ENCODE data around the gene ZWILCH. TPM values are rescaled to one million over a fixed set of nuclear protein-coding genes. Genes with fewer than 3 reads are reported as not detected.

ZWILCH gene
- total and polyA plus RNA-seq, 2 experiments from 2014 or later, result 51.0 to 64.1 TPM

DNA sequence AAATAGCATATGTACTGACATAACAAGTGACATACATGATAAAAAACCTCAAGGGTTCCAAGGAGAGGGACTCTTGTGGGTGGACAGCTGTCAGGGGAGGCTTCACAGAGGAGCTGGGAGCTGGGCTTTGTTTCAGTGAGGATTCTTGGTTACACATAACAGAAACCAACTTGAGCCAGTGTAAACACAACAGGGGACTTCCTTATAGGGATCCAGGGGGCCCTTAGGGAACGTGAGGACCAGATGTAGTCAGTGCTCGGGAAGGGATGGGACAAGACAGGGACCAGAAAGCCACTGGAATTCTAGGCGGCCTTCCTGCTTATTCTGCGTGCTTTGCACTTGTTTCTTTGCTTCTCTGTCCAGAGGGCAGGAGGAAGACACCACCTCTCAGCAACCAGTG is 42.5 kb upstream of the ZWILCH start:
- Histone ChIP-seq H3K36me3 (ENCODE audit: insufficient read depth) (no peaks in the 10 kb centered on the region; the same call in 1 of the 2 replicates), H2AFZ (no peak overlapping the region), H3K4me2 (no peak overlapping the region), H3K4me1 (ENCODE audit: insufficient read depth) (peaks cover 27% of the 10 kb centered on the region), H3K9me2 (ENCODE audit: insufficient read depth) (no peaks in the 10 kb centered on the region), H3K79me2 (replicated peaks; ENCODE audit: insufficient read depth) (no peaks in the 10 kb centered on the region), H3K27ac (ENCODE audit: low read depth) (0 out of 2 replicates have a peak overlapping the region, but pooled peaks have one; percentile 67), H3K27me3 (ENCODE audit: insufficient read depth) (no peaks in the 10 kb centered on the region), H4K20me1 (replicated peaks; ENCODE audit: insufficient read depth) (peaks cover 11% of the 10 kb centered on the region), H3K4me3 (no peak overlapping the region), H3F3A (replicated peaks; ENCODE audit: low read depth) (no peaks in the 10 kb centered on the region)
- H3K4me3 Mint-ChIP-seq, result no peak overlapping the region
- ATAC-seq (peak; percentile 69), DNase-seq (ENCODE audit: low spot score) (peak; percentile 43)
- TF ChIP-seq, protein P1, sequence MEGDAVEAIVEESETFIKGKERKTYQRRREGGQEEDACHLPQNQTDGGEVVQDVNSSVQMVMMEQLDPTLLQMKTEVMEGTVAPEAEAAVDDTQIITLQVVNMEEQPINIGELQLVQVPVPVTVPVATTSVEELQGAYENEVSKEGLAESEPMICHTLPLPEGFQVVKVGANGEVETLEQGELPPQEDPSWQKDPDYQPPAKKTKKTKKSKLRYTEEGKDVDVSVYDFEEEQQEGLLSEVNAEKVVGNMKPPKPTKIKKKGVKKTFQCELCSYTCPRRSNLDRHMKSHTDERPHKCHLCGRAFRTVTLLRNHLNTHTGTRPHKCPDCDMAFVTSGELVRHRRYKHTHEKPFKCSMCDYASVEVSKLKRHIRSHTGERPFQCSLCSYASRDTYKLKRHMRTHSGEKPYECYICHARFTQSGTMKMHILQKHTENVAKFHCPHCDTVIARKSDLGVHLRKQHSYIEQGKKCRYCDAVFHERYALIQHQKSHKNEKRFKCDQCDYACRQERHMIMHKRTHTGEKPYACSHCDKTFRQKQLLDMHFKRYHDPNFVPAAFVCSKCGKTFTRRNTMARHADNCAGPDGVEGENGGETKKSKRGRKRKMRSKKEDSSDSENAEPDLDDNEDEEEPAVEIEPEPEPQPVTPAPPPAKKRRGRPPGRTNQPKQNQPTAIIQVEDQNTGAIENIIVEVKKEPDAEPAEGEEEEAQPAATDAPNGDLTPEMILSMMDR (conservative IDR thresholded peaks at IDR 0.05; ENCODE audit: low read depth in 2 of 2), result no peak
- TF ChIP-seq, protein P2, sequence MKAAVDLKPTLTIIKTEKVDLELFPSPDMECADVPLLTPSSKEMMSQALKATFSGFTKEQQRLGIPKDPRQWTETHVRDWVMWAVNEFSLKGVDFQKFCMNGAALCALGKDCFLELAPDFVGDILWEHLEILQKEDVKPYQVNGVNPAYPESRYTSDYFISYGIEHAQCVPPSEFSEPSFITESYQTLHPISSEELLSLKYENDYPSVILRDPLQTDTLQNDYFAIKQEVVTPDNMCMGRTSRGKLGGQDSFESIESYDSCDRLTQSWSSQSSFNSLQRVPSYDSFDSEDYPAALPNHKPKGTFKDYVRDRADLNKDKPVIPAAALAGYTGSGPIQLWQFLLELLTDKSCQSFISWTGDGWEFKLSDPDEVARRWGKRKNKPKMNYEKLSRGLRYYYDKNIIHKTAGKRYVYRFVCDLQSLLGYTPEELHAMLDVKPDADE (IDR thresholded peaks at IDR 0.05), result no peak
- TF ChIP-seq ZNF114 (CRISPR knock-in tag; IDR thresholded peaks at IDR 0.05), result no peak
- no peak for TF ChIP-seq NANOG (IDR thresholded peaks at IDR 0.05; ENCODE audit: borderline replicate concordance)
- TF ChIP-seq, protein P3, sequence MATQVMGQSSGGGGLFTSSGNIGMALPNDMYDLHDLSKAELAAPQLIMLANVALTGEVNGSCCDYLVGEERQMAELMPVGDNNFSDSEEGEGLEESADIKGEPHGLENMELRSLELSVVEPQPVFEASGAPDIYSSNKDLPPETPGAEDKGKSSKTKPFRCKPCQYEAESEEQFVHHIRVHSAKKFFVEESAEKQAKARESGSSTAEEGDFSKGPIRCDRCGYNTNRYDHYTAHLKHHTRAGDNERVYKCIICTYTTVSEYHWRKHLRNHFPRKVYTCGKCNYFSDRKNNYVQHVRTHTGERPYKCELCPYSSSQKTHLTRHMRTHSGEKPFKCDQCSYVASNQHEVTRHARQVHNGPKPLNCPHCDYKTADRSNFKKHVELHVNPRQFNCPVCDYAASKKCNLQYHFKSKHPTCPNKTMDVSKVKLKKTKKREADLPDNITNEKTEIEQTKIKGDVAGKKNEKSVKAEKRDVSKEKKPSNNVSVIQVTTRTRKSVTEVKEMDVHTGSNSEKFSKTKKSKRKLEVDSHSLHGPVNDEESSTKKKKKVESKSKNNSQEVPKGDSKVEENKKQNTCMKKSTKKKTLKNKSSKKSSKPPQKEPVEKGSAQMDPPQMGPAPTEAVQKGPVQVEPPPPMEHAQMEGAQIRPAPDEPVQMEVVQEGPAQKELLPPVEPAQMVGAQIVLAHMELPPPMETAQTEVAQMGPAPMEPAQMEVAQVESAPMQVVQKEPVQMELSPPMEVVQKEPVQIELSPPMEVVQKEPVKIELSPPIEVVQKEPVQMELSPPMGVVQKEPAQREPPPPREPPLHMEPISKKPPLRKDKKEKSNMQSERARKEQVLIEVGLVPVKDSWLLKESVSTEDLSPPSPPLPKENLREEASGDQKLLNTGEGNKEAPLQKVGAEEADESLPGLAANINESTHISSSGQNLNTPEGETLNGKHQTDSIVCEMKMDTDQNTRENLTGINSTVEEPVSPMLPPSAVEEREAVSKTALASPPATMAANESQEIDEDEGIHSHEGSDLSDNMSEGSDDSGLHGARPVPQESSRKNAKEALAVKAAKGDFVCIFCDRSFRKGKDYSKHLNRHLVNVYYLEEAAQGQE (IDR thresholded peaks at IDR 0.05; ENCODE audit: unreplicated experiment), result no peak
- TF ChIP-seq EZH2 (IDR thresholded peaks at IDR 0.05; ENCODE audit: low read depth, unreplicated experiment), result no peak
- TF ChIP-seq EZH2phosphoT487 (IDR thresholded peaks at IDR 0.05; ENCODE audit: unreplicated experiment), result no peak
- no peak for TF ChIP-seq CREB1 (CRISPR knock-in tag; IDR thresholded peaks at IDR 0.05; ENCODE audit: low read depth)
- no peak for TF ChIP-seq POLR2AphosphoS5 (IDR thresholded peaks at IDR 0.05; ENCODE audit: low read depth)
- TF ChIP-seq, protein P4, sequence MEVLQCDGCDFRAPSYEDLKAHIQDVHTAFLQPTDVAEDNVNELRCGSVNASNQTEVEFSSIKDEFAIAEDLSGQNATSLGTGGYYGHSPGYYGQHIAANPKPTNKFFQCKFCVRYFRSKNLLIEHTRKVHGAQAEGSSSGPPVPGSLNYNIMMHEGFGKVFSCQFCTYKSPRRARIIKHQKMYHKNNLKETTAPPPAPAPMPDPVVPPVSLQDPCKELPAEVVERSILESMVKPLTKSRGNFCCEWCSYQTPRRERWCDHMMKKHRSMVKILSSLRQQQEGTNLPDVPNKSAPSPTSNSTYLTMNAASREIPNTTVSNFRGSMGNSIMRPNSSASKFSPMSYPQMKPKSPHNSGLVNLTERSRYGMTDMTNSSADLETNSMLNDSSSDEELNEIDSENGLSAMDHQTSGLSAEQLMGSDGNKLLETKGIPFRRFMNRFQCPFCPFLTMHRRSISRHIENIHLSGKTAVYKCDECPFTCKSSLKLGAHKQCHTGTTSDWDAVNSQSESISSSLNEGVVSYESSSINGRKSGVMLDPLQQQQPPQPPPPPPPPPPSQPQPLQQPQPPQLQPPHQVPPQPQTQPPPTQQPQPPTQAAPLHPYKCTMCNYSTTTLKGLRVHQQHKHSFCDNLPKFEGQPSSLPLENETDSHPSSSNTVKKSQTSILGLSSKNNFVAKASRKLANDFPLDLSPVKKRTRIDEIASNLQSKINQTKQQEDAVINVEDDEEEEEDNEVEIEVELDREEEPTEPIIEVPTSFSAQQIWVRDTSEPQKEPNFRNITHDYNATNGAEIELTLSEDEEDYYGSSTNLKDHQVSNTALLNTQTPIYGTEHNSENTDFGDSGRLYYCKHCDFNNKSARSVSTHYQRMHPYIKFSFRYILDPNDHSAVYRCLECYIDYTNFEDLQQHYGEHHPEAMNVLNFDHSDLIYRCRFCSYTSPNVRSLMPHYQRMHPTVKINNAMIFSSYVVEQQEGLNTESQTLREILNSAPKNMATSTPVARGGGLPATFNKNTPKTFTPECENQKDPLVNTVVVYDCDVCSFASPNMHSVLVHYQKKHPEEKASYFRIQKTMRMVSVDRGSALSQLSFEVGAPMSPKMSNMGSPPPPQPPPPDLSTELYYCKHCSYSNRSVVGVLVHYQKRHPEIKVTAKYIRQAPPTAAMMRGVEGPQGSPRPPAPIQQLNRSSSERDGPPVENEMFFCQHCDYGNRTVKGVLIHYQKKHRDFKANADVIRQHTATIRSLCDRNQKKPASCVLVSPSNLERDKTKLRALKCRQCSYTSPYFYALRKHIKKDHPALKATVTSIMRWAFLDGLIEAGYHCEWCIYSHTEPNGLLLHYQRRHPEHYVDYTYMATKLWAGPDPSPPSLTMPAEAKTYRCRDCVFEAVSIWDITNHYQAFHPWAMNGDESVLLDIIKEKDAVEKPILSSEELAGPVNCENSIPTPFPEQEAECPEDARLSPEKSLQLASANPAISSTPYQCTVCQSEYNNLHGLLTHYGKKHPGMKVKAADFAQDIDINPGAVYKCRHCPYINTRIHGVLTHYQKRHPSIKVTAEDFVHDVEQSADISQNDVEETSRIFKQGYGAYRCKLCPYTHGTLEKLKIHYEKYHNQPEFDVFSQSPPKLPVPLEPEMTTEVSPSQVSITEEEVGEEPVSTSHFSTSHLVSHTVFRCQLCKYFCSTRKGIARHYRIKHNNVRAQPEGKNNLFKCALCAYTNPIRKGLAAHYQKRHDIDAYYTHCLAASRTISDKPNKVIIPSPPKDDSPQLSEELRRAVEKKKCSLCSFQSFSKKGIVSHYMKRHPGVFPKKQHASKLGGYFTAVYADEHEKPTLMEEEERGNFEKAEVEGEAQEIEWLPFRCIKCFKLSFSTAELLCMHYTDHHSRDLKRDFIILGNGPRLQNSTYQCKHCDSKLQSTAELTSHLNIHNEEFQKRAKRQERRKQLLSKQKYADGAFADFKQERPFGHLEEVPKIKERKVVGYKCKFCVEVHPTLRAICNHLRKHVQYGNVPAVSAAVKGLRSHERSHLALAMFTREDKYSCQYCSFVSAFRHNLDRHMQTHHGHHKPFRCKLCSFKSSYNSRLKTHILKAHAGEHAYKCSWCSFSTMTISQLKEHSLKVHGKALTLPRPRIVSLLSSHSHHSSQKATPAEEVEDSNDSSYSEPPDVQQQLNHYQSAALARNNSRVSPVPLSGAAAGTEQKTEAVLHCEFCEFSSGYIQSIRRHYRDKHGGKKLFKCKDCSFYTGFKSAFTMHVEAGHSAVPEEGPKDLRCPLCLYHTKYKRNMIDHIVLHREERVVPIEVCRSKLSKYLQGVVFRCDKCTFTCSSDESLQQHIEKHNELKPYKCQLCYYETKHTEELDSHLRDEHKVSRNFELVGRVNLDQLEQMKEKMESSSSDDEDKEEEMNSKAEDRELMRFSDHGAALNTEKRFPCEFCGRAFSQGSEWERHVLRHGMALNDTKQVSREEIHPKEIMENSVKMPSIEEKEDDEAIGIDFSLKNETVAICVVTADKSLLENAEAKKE (CRISPR knock-in tag; IDR thresholded peaks at IDR 0.05), result no peak
- TF ChIP-seq JUNB (IDR thresholded peaks at IDR 0.05; ENCODE audit: unreplicated experiment), result no peak
- TF ChIP-seq ZNF331 (CRISPR knock-in tag; IDR thresholded peaks at IDR 0.05; ENCODE audit: low read depth), result no peak
- TF ChIP-seq STAT1 (IDR thresholded peaks at IDR 0.05; ENCODE audit: unreplicated experiment), result no peak
- no peak overlapping the region for H3K27ac Mint-ChIP-seq
- H3K27me3 Mint-ChIP-seq (ENCODE audit: insufficient read depth, low read depth, poor library complexity), result no peaks in the 10 kb centered on the region
- peaks cover 45% of the 10 kb centered on the region for H3K4me1 Mint-ChIP-seq
- peaks cover 44% of the 10 kb centered on the region for H3K36me3 Mint-ChIP-seq (ENCODE audit: low read depth)
- peaks cover 27% of the 10 kb centered on the region for H3K9me3 Mint-ChIP-seq

All from GM23338 (cell line).